ENCODE results near the gene S100A11. TPM values are rescaled to one million over a fixed set of nuclear protein-coding genes. Genes with fewer than 3 reads are reported as not detected.

S100A11 gene
- total RNA-seq, 1 experiment from 2014 or later = 302 TPM

- Mint-ChIP-seq H3K4me1 (peaks cover 15 to 25% of the 10 kb centered on the region in 2 experiments), H3K4me3 (no peak overlapping the region; a peak in 1 of 5 replicates), H3K27me3 (ENCODE audit: low read depth) (peaks cover 5% of the 10 kb centered on the region; the same call in 1 of the 2 replicates), H3K36me3 (ENCODE audit: insufficient read depth in 1 of 3, low read depth in 3 of 3) (no peaks in the 10 kb centered on the region), H3K9me3 (no peaks in the 10 kb centered on the region), H3K27ac (no peak overlapping the region)
- Histone ChIP-seq H3K4me2 (ENCODE audit: insufficient read depth, insufficient read length, low read length) (no peak overlapping the region), H3K14ac (ENCODE audit: insufficient read depth, low read length) (no peak overlapping the region), H3K27me3 (ENCODE audit: insufficient read depth, low read length) (no peaks in the 10 kb centered on the region), H3K18ac (ENCODE audit: insufficient read length, low read depth, low read length) (no peak overlapping the region), H3K4me1 (ENCODE audit: insufficient read depth, low read length) (peaks cover 4% of the 10 kb centered on the region; the same call in 1 of the 2 replicates), H2AFZ (ENCODE audit: low read length) (no peak overlapping the region), H2BK15ac (ENCODE audit: low read depth, low read length) (no peak overlapping the region), H2AK5ac (ENCODE audit: insufficient read length, low read length) (no peak overlapping the region), H2BK120ac (ENCODE audit: low read depth, low read length, poor library complexity, severe bottlenecking) (no peak overlapping the region), H4K5ac (ENCODE audit: insufficient read length, low read depth, low read length) (no peak overlapping the region), H3K79me1 (ENCODE audit: insufficient read depth, low read depth, low read length, poor library complexity, severe bottlenecking) (no peaks in the 10 kb centered on the region), H4K8ac (replicated peaks; ENCODE audit: insufficient read length, low read depth, low read length) (no peak overlapping the region), H2BK20ac (ENCODE audit: low read depth, low read length, poor library complexity, severe bottlenecking) (no peak overlapping the region), H2BK12ac (ENCODE audit: insufficient read length, low read depth, low read length) (no peak overlapping the region), H4K20me1 (ENCODE audit: control insufficient read depth, insufficient read depth, insufficient read length) (no peaks in the 10 kb centered on the region), H3K4ac (ENCODE audit: low read depth, low read length) (no peak overlapping the region), H3K23me2 (ENCODE audit: insufficient read length, low read depth, low read length, poor library complexity, severe bottlenecking) (no peaks in the 10 kb centered on the region), H3K9me3 (ENCODE audit: control insufficient read depth, low read depth, low read length) (no peaks in the 10 kb centered on the region), H3K23ac (ENCODE audit: insufficient read length, low read depth, low read length) (no peak overlapping the region), H3K9ac (ENCODE audit: extremely low read depth, insufficient read length, low read length) (no peak overlapping the region), H3T11ph (ENCODE audit: low read length) (no peak overlapping the region), H3K27ac (ENCODE audit: insufficient read length, low read depth, low read length) (no peak overlapping the region), H3K79me2 (ENCODE audit: insufficient read depth, low read length) (no peaks in the 10 kb centered on the region), H3K56ac (ENCODE audit: insufficient read length, low read depth, low read length) (no peak overlapping the region), H2BK5ac (ENCODE audit: insufficient read length, low read length) (no peak overlapping the region), H4K91ac (ENCODE audit: insufficient read length, low read depth, low read length) (no peak overlapping the region)
- no CpG with 5 or more reads among the region's 1 CpG for WGBS (ENCODE audit: extremely low coverage, insufficient read length, low lambda C conversion rate)
- TF ChIP-seq, protein P1, sequence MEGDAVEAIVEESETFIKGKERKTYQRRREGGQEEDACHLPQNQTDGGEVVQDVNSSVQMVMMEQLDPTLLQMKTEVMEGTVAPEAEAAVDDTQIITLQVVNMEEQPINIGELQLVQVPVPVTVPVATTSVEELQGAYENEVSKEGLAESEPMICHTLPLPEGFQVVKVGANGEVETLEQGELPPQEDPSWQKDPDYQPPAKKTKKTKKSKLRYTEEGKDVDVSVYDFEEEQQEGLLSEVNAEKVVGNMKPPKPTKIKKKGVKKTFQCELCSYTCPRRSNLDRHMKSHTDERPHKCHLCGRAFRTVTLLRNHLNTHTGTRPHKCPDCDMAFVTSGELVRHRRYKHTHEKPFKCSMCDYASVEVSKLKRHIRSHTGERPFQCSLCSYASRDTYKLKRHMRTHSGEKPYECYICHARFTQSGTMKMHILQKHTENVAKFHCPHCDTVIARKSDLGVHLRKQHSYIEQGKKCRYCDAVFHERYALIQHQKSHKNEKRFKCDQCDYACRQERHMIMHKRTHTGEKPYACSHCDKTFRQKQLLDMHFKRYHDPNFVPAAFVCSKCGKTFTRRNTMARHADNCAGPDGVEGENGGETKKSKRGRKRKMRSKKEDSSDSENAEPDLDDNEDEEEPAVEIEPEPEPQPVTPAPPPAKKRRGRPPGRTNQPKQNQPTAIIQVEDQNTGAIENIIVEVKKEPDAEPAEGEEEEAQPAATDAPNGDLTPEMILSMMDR (conservative IDR thresholded peaks at IDR 0.05) = no peak
- no peak for DNase-seq
Measured at GRCh38 chr1:152014943-152015342, 21.9 kb downstream of the S100A11 start.
